ENCODE results near the gene SRA1. TPM values are rescaled to one million over a fixed set of nuclear protein-coding genes. Genes with fewer than 3 reads are reported as not detected.

The SRA1 gene
- total and polyA plus RNA-seq, 2 of the 13 experiments (the other 11 are each of a cell fraction or from before 2014, with no cell fraction given): 14.2 to 32.8 TPM

GRCh38 chr5:140546851-140547507 is 10.3 kb downstream of the SRA1 start (continued):
- TF ChIP-seq DMAP1 (CRISPR knock-in tag; IDR thresholded peaks at IDR 0.05) (no peak; the same call in 1 of the 2 replicates), TCF7 (IDR thresholded peaks at IDR 0.05; ENCODE audit: low read depth) (peak; percentile 0; the same call in 1 of the 2 replicates), POLR2G (IDR thresholded peaks at IDR 0.05; ENCODE audit: low read depth, low read length) (peak; percentile 80), SSRP1 (CRISPR knock-in tag; IDR thresholded peaks at IDR 0.05) (0 out of 2 replicates have a peak, but pooled peaks have one; percentile 52), SRSF9 (IDR thresholded peaks at IDR 0.05; ENCODE audit: borderline replicate concordance, insufficient read depth, low read depth, low read length, poor library complexity, severe bottlenecking) (no peak), SNRNP70 (IDR thresholded peaks at IDR 0.05; ENCODE audit: low read depth, low read length) (no peak), NCOA1 (CRISPR knock-in tag; IDR thresholded peaks at IDR 0.05) (no peak), POLR2A (IDR thresholded peaks at IDR 0.05; ENCODE audit: insufficient read depth in 1 of 2, low read depth in 2 of 2, low read length in 2 of 2) (peak in 1 of 2 experiments; percentile 67; a peak in 1 of 4 replicates), AHDC1 (CRISPR knock-in tag; IDR thresholded peaks at IDR 0.05; ENCODE audit: borderline replicate concordance) (no peak), RFX3 (CRISPR knock-in tag; IDR thresholded peaks at IDR 0.05) (no peak), SKIL (CRISPR knock-in tag; IDR thresholded peaks at IDR 0.05; ENCODE audit: borderline replicate concordance) (no peak), ZNF615 (CRISPR knock-in tag; IDR thresholded peaks at IDR 0.05; ENCODE audit: borderline replicate concordance) (no peak), FOXA1 (IDR thresholded peaks at IDR 0.05) (no peak), FOXA1 (CRISPR knock-in tag; IDR thresholded peaks at IDR 0.05) (no peak), KLF12 (CRISPR knock-in tag; IDR thresholded peaks at IDR 0.05; ENCODE audit: borderline replicate concordance) (no peak), KLF13 (CRISPR knock-in tag; IDR thresholded peaks at IDR 0.05) (no peak), SAFB2 (CRISPR knock-in tag; IDR thresholded peaks at IDR 0.05; ENCODE audit: borderline replicate concordance, low read depth) (no peak), ZMYM3 (CRISPR knock-in tag; IDR thresholded peaks at IDR 0.05) (no peak), SMAD3 (CRISPR knock-in tag; IDR thresholded peaks at IDR 0.05) (no peak), NR3C1 (CRISPR knock-in tag; IDR thresholded peaks at IDR 0.05) (no peak), ZNF333 (CRISPR knock-in tag; IDR thresholded peaks at IDR 0.05; ENCODE audit: borderline replicate concordance) (no peak), ZNF292 (CRISPR knock-in tag; IDR thresholded peaks at IDR 0.05; ENCODE audit: borderline replicate concordance, low read depth) (no peak)
- TF ChIP-seq, protein P1, sequence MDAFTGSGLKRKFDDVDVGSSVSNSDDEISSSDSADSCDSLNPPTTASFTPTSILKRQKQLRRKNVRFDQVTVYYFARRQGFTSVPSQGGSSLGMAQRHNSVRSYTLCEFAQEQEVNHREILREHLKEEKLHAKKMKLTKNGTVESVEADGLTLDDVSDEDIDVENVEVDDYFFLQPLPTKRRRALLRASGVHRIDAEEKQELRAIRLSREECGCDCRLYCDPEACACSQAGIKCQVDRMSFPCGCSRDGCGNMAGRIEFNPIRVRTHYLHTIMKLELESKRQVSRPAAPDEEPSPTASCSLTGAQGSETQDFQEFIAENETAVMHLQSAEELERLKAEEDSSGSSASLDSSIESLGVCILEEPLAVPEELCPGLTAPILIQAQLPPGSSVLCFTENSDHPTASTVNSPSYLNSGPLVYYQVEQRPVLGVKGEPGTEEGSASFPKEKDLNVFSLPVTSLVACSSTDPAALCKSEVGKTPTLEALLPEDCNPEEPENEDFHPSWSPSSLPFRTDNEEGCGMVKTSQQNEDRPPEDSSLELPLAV (CRISPR knock-in tag; conservative IDR thresholded peaks at IDR 0.05; ENCODE audit: low read depth): no peak

All from HepG2 (cell line).